GM18867 (cell line): Measurements from ENCODE around the gene PTPRT.

Source experiments
- ATAC-seq: cut with Tn5 transposase; IDR thresholded peaks from one replicate; pipeline ENCODE4 v1.9.1; 2021; ENCODE audit warnings: mild to moderate bottlenecking, moderate library complexity; ENCODE audit not compliant: unreplicated experiment

Gene PTPRT

DNA sequence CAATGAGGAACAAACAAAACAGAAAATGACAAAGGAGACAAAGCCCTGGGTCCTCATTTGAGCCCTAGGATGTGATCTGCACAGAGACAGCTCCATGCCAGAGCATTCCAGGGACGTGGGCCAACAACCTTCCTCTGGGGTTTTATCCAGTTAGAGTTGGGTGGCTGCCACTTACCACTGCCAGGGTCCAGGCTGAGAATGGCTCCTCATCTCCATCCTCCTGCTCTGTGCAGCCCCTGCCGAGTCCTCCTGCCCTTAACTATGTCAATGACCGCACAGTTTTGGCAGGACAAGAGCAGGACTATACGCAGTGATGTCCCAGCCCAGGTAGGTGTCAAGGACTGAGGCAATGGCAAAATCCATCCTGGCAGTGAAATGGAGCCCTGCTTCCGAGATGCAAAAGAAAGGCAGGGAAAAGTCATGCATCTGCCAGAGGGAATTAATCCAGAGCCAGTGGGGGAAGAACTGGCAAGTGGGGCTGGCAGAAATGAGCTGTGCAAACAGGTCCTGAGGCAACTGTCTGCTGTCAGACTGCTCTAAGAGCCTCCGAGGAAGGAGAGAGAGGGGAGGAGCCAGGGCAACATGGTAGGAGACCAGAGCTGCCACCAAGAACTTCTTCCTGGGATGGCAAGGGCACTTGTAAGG is 449.4 kb downstream of the PTPRT start:
- no peak for ATAC-seq

DNA sequence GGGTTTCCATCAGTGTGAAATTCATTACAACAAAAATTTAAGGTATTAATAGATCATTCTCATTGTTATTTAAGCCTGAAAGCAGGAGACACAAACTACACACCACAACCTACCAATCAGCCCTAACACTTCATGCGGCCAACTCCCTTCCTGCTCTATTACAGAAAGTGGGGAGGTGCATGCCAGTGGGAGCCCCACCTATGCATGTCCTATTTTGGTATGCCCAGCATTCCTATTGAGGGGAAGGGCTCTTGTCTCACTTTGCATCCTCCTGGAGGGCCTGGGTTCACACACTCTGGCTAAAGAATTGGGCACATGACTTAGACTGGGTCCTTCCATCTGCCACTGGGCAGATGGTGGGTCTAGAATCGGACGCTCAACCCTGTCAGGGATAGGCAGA is 450.0 kb downstream of the PTPRT start:
- ATAC-seq: no peak

DNA sequence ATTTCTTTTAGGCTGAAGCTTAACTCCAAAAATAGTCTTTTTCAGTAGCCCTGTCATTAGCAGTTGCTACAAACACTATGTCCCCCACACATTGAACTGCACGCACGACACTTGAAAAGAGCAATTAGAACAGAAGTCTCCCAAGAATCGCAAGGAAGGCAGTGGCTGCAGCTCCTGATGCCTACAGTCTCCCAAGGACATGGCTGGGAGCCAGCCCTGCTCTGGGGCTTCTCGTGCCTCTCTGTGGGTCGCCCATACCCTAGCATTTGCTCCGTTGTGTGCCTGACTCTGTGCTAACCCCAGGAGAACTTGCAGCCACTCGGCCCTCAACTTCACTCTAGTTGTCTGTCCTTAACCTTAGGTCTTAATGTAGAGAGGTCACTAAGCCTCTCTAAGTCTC is 454.2 kb downstream of the PTPRT start:
- ATAC-seq: no peak

DNA sequence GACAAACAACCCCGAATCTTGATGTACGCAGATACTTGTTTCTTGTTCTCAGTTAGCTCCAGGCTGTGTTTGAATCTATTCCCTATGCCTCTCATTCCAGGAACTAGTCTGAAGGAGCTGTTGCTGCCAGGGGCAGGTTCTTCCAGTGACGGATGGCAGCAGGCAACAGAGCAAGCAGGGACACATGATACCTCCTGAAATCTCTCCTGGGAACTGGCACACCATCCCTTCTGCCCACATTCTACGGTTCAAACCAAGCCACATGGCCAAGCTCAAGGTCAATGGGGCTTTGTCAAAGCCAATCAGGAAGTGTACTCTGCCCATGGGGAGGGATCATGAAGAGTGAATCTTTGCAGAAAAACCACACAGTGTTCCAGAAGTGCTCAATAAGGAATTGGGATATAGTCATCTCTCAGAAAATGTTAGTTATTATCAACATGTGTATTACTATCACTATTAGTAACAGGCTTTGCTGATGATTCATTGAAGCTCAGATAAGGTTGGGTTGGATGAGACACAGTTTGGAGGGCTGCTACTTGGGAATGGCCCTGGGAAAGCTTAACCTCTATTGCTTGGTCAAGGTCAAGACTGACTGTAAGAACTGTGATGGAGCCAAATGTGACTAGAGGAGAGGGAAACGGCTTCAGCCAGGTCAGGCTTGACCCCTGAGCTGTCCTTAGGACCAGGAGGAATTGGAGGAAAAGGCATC is 454.9 kb downstream of the PTPRT start:
- no peak for ATAC-seq

DNA sequence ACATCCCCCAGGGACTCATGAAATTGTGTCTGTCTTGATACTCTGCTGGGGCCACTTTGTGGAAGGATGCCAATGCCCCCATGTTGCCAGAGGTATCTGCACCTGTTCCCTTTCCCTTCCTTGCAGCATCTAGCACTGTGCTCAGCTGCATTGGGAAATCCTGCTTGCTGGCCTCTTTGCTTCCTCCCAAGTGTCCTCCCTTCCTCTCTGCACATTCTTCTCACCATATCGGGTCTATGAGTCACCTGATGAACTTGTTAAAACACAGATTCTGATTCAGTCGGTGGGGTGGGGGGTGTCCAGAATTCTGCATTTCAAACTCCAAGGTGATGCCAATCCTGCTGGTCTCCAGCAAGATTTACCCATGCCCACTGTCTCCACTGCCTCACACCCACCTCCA is 467.8 kb downstream of the PTPRT start:
- ATAC-seq: no peak

DNA sequence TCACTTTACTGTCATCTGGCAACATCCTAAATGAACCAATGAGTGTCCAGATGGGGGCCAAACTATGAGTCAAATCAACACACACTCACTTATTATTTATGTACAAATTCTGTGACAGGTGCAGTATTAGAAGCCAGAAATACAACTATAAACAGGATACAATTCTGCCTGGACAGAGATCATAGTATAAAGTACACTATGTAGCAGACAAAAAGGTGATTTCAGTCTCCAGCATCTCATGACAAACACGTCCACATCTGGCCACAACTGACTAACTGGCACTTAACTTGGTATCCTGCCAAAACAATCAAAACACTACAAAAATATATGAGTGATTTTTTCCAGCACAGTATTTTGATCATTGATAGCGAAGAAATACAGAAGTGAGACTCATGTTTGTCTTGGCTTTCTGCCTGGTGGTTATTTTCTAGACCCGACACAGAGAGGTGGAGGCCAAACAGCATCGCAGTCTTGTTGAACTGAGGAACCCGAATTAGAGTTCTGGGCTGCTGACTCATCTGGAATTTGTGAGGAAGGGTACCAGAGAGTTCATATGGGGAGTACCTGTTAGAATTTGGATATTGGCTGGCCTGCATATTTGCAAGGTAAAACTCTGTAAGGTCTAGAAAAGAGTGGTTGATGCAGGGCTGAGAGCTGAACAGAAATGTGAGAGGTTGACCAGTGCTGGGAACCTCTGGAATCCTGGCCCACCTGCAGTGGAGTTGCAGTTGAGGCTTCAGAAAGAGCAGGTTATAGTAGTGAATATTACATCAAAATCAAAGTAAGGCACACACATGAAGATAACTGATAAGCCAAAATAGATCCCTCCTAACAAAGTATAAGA is 475.2 kb downstream of the PTPRT start:
- no peak for ATAC-seq

DNA sequence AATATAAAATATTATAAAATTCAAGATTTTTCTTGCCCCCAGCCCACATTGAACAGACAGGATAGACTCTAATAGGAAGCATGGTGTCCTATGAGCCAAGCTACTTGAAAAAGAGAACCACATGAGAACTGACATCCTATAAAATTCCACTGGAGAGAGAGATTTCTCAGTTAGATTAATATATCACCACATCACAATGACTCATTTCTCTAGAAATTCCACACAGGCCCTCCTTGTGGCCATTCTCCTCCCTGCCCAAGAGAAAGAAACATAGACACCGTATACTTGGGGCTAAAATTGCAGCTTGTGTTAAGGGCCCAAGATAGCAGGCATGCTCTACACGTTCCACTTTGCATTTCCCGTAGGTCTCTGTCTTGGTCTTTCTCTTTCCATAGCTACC is 481.4 kb downstream of the PTPRT start:
- ATAC-seq: no peak

DNA sequence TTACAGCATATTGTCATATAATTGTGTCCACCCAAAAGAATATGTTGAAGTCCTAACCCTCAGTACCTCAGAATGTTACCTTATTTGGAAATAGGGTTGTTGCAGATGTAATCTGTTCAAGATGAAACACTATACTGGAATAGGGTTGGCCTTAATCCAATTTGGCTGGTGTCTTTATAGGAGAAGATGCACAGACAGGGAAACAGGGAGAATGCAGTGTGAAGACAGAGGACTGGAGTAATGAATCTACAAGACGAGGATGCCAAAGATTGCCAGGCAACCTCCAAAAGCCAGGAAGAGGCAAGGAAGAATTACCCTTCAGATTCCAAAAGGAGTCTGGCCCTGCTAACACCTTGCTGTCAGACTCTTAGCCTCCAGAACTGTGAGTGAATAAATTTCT is 482.9 kb downstream of the PTPRT start:
- ATAC-seq: no peak

DNA sequence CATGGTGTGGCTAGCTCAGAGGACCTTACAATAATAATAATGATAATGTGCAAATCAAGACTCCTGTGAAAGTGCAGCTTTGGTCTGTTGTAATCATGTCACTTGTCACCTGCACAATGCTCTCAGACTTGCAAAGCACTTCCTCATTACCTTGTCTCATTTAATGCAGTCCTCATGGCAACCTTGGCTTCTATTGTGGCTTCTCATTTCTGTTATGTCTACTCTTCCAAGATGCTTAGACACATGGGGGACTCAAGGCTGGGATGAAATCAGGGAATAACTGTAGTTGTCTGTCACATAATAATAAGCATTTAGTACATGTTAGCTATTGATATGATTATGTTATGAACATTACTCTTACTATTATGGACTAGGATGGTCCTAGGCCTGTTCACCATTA is 484.2 kb downstream of the PTPRT start:
- ATAC-seq: no peak

DNA sequence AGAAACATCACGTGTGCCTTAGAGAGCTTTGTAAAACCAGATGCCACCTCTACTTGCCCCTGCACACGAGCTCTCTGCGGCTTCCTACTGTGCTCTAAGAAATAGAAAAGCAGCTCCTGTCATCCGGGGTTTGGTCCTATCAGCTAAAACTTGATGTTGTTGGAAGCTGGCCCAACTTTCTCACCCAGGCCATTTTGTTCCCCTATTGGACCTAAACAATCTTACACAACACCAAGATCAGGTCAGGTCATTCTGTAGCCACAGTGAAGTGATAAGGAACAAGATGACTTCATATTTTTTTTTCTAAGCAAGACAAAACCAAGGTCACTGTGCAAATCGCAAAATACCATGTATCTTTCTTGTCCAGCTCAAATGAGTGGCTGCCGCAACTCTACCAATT is 486.0 kb downstream of the PTPRT start:
- ATAC-seq: no peak

DNA sequence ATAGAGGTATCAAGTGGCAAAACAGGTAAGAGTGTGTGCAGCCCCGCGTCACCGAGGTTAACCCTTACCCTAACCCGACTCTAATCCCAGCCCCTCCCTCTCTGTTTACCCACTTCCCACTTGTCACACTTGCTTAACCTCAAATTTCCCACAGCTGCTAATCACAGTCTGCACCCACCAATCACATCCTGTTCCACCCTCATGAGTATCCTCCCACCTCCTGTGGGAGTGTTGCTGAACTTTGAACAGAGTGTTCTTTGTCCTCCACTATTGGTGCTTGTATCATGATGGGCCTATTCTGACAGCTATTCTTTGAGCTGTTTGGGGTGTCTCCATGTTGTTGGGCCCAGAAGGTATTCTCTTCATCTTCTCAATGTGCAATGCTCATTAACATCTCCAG is 487.8 kb downstream of the PTPRT start:
- ATAC-seq: no peak

DNA sequence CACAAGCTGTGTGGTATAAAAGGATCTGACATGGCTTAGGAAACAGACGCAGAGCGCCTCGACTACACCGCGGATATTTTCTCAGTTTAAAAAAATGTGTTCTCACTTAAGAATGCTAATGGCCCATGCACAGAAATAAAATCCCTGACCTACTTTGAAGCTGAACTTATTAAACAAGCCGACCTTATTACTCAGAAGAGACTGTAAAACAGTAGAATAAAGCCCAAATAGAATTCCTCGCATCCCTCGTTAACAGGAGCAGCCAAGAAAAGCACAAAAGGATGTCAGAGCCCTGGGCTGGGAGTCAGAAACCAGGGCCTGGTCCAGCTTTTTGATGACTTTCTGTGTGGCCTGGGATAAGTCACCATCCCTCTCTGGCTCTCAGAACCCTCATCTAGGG is 489.3 kb downstream of the PTPRT start:
- no peak for ATAC-seq

DNA sequence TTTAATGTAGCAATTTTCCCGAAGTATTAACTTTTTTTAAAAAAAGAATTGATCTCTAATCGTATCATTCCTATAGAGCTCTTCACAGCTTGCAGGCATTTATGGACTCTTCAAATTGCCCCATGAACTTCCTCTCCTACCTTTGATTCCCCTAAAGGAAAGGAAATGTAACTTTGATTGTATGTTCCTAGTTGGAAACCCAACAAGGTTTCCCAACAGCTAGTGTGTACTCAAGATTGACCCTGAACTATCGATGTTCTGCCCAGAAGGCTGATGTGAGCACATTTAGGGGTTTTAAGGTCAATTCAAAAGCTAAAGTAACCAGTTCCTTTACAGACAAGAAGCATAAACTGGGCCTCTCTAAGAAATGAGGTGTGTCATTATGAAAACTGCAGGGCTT is 491.7 kb downstream of the PTPRT start:
- no peak for ATAC-seq

DNA sequence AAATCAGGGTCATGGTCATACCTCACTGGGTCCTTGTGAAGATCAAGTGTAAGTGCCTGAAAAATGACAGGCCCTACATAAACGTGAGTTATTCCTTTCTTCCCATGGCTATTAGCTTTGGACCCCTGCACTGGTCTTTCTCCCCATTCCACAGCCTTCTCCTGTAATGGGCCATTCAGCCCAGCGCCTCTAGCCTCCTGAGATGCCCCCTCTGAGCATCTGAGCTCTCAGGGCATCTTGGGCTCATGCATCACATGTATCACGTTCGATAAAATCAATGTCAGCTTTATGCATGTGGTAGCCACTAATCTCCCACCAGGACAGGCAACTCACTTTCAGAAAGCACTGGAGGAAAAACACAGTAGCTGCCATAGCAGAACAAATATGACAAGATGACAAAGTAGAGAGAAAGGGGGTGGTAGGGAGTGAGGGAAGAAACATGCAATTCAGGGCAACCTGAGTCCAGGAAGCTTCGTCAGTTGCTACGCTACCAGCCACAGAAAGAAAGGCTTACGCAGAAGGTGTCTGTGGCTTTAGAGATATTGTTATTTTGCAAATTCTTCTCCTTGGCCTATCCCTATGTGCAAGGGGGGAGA is 498.8 kb downstream of the PTPRT start:
- no peak for ATAC-seq

DNA sequence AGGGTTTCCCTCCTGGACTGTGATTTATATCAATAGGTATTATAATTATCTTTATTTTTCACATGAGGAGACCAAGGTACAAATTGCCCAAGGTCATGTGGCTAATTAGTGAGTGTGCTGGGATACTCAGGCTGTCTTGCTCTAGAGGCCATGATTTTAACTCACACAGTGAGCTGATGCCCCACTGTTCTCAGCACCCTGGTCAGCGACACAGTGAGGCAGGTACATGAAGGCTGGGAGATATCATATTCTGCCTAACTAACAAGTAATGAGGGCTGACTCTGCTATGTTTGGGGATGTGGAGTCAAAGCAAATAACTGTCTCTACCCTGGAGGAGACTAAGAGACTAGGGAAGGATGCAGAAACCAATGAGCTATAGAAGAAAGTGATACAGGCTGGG is 501.1 kb downstream of the PTPRT start:
- no peak for ATAC-seq

DNA sequence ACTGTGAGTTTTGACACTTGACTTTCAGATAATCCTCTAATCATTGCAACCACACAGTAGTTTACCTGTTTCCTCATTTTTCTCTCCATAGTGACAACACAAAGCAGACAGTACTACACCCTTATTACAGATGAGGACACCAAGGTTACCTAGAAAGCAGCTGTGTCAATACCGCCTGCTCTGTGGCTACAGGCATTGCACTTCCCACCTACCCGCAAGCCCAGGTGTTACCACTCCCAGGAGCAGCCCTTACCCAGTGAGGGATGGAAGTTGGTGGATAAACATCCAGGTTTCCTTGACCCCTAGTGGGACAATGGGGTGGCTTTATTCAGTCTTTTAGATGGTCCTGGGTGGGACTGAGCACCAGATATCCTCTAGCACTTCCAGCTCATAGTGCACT is 503.6 kb downstream of the PTPRT start:
- ATAC-seq: no peak

DNA sequence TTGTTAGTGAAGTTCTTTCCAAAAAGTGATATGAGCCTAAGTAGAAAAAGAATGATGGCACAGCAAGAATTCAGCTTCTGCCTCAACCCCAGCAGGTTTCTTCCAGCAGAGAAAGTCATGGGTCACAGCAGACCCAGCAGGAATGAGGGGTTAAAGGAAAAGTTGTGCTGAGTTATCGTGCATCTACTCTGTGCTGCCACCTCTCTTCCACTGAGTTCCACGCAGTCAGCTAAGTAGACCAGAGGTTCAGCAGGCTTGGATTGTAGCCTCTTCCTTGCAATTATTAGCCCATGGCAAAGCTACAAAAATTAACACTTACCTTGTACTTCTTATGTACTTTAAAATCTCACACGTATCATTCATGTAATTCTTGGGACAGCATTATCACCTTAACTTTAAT is 510.8 kb downstream of the PTPRT start:
- no peak for ATAC-seq

DNA sequence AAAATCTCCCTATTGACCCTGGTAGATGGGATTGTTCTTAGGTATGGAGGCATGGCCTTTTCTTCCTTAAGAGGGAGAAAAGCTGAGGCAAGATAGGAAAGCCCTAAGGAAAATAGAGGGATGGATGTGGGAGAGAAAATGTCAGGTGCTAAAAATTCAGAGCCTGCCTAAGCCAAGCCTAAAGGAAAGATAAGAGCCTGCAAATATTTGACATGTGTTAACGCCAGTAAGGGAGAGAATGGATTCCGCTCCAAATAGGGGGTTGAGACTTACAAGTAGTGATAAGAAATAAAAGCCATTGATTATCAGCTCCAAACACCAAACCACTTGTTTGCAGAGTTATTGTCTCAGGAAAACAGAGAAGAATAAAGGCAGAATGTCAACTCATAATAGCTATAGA is 533.6 kb downstream of the PTPRT start:
- ATAC-seq: no peak

DNA sequence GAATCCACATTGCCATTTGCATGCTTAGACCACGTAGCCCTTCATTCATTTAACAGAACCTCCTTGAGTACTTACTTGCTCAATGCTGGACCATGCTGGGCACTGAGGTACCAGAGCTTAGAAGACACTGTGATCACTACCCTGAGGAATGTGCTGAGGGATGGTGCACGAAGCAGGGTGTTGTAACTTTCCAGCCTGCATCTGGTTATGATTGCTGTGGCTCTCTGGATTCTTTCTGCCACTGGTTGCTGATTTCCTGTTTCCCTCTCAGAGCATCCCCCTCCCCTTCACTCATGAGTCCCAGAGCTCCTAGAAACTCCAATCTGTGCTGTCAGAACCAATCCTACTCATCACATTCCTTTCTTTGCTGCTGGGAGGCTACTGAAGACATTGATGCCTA is 537.4 kb downstream of the PTPRT start:
- ATAC-seq: no peak

DNA sequence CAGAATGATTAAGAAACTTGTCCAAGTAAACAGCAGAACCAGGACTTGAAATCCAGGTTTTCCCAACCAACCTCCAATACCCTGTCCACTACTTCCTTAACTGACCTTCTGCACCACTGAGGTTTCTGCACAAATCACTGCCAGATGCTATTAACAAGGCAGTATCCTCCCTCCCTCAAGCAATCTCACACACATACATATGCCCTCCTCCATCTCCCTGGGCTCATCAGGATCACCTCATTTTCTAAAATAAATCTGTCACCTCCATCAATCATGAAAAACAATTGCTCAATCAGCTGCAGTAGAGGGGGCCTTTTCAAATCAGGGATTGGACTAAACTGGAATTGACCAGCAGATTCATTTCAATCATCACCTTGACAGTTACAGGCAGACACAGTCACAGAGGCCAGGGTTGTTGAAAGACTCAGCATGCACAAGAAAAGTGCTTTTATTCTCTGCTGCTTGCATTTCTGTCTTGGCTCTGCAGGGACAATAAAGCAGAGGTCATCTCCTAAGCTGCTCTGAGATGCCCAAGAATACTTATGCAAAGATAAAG is 539.4 kb downstream of the PTPRT start:
- ATAC-seq: no peak

DNA sequence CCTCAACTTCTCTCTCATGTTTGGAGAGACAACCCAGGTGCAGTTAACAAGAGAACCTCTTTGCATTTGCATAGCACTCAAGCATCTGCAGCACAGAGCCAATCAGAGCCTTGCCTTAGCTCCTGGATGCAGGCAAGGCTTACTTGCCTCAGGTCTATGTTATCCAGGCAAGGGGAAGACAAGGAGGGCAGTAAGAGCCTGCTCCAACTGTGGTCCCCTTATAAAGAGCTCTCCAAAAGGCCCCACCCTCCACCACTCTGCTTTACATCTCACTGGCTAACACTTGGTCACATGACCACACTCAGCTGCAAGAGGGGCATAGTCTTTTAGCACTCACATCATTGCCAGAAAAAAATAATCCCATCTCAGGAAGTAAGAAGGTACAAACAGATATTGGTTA is 540.0 kb downstream of the PTPRT start:
- no peak for ATAC-seq
